Stimulated activated CD8-positive, alpha-beta memory T cell treated with anti-CD3 and anti-CD28 coated beads, Interleukin-4, amount 100 ng/mL, for 48 hours (primary cell): Measurements from ENCODE around the gene CAPN10.

Experiments used
- DNase-seq: peaks from one replicate; pipeline ENCODE4 v3.0.0-alpha.2; 2020

CAPN10 gene

GRCh38 chr2:240642061-240642805, 55.7 kb downstream of the CAPN10 start:
- no peak for DNase-seq

- no peak for DNase-seq
Observed at GRCh38 chr2:240642806-240643092, 56.2 kb downstream of the CAPN10 start.

GRCh38 chr2:240643093-240643810, 56.7 kb downstream of the CAPN10 start:
- peak; percentile 17 for DNase-seq

DNA sequence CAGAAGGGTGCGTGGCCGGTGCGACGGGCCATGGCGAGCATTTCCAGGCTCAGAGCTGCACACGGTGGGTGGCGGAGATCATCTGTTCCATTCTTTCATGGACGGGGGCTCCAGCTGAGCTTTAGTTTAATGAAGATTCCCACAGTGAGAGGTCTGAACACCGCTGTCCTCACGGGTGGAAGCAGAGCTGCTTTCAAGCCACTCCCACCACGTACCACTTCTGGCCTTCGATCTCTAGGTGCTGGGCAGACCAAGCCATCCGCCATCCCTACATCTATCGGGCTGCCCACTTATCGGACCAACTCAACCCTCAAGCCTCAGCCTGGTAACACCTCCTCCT, 57.2 kb downstream of the CAPN10 start:
- DNase-seq, result no peak

DNA sequence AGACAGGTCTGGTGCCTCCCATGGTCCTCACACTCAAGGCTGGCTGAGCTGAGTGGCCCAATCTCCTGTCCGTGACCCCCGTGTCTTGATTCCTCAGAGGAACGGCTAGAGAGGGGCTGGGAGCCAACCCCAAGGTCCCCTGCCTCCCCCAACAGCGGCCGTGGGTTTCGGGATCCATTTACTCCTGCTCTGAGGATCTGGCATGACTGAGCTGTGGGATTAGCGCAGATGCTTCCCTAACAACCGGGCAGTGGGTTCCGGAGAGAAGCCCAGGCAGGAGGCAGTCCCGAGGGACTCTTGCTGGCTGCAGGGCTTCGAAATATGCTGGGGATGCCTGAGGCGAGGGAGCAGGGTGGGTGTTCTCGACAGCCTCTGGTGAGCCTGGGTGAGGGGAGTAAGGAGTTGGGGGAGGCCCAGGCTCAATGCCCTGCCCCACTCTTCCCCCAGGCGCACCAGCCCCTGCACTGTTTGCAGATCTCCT, 57.7 kb downstream of the CAPN10 start:
- DNase-seq, result peak; percentile 20

GRCh38 chr2:240644859-240645301, 58.3 kb downstream of the CAPN10 start:
- peak; percentile 24 for DNase-seq

DNA sequence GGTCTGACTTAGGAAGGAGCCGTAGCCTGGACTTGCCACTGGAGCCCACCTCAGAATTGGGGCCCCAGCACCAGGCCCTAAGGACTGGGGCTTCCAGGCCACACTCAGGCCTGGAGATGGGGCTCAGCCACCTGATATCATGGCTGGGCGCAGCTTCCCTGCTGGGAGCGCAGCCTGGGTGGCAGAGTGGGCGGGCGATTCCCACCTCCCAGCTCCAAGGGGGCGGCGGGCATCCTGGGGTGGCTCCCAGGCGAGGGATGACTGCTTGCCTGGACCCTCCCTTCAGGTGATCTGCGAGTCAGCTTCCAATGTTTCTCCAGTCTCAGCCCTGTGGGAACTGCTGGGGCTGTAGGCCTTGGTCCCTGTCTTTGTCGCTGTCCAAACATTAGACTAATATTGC, 58.8 kb downstream of the CAPN10 start:
- DNase-seq, result no peak

GRCh38 chr2:240645801-240646175, 59.3 kb downstream of the CAPN10 start:
- no peak for DNase-seq

- DNase-seq, result peak; percentile 24
Observed at GRCh38 chr2:240646176-240646899, 59.8 kb downstream of the CAPN10 start.

- peak; percentile 20 for DNase-seq
Observed at GRCh38 chr2:240646900-240647502, 60.5 kb downstream of the CAPN10 start.

DNA sequence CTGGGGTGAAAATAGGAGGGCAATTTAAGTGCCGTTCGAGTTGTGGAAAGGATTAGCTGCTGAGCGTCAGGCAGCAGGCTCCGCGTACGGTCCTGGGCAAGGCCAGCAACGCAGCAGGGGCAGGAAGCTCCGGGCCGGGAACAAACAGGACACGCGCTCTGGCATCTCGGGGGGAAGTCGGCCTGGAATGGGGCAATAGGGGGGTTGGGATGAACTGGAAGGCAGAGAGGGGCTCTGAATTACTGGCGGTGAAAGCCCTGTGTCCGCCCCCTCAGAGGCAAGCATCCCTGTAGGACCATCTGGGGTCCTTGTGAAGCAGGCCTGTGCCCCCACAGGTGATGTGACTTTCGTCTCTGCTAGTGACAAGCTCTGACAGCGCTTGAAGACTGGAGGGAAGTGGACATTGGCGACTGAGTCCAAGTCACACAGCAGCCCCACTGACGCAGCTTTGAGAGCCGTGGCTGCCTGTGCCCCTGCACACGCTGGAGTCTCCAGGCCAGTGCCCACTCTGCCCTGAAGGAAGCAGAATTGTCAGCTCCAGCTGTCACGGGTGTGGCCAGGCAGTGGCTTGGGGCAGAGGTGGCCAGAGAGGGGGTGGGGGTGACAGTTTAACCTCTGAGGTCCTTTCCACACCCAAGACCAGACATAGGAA, 61.1 kb downstream of the CAPN10 start:
- DNase-seq, result peak; percentile 17

GRCh38 chr2:240648155-240648649, 61.7 kb downstream of the CAPN10 start:
- peak; percentile 17 for DNase-seq
